GM10847 (cell line): ENCODE results near the gene SLC30A1.

Experiments used
- POLR2A ChIP-seq: IDR thresholded peaks from 2 replicates; pipeline ENCODE4 v1.6.1; 2011; ENCODE audit not compliant: insufficient read length; ENCODE audit errors: extremely low read depth

SLC30A1 gene

GRCh38 chr1:211578640-211579439 is at the start of gene SLC30A1:
Gene SLC30A1, minus strand, starts transcription at chr1:211579161. Its CDS starts 549 bp downstream, at chr1:211578612.
- TF ChIP-seq POLR2A = peak; percentile 83

GRCh38 chr1:211628417-211628816 is 49.5 kb upstream of the SLC30A1 start:
- TF ChIP-seq POLR2A = no peak

- TF ChIP-seq POLR2A = no peak
Measured at GRCh38 chr1:211627259-211627658, 48.3 kb upstream of the SLC30A1 start.

- no peak for TF ChIP-seq POLR2A
Measured at GRCh38 chr1:211625040-211625439, 46.1 kb upstream of the SLC30A1 start.

- TF ChIP-seq POLR2A = no peak
Measured at GRCh38 chr1:211623515-211623914, 44.6 kb upstream of the SLC30A1 start.

GRCh38 chr1:211621447-211622198 is 42.7 kb upstream of the SLC30A1 start:
- TF ChIP-seq POLR2A = no peak

- TF ChIP-seq POLR2A = no peak
Measured at GRCh38 chr1:211620097-211620496, 41.1 kb upstream of the SLC30A1 start.

- TF ChIP-seq POLR2A = no peak
Measured at GRCh38 chr1:211619033-211619996, 40.4 kb upstream of the SLC30A1 start.

- TF ChIP-seq POLR2A = no peak
Measured at GRCh38 chr1:211616965-211617297, 38.0 kb upstream of the SLC30A1 start.

- no peak for TF ChIP-seq POLR2A
Measured at GRCh38 chr1:211616231-211616964, 37.4 kb upstream of the SLC30A1 start.

GRCh38 chr1:211614615-211615014 is 35.7 kb upstream of the SLC30A1 start:
- no peak for TF ChIP-seq POLR2A

GRCh38 chr1:211613951-211614350 is 35.0 kb upstream of the SLC30A1 start:
- no peak for TF ChIP-seq POLR2A

- no peak for TF ChIP-seq POLR2A
Measured at GRCh38 chr1:211613108-211613947, 34.4 kb upstream of the SLC30A1 start.

- no peak for TF ChIP-seq POLR2A
Measured at GRCh38 chr1:211612786-211613107, 33.8 kb upstream of the SLC30A1 start.
